GM12801 (cell line): ENCODE measurements around the gene DAPK1.

Experiments
- CTCF ChIP-seq: IDR thresholded peaks from one replicate; pipeline ENCODE4 v1.5.1; 2011; ENCODE audit warnings: control low read depth; ENCODE audit not compliant: insufficient read length; ENCODE audit errors: extremely low read depth

DAPK1 gene

GRCh38 chr9:87520172-87520683 is 22.6 kb downstream of the DAPK1 start:
- TF ChIP-seq CTCF, result no peak

DNA sequence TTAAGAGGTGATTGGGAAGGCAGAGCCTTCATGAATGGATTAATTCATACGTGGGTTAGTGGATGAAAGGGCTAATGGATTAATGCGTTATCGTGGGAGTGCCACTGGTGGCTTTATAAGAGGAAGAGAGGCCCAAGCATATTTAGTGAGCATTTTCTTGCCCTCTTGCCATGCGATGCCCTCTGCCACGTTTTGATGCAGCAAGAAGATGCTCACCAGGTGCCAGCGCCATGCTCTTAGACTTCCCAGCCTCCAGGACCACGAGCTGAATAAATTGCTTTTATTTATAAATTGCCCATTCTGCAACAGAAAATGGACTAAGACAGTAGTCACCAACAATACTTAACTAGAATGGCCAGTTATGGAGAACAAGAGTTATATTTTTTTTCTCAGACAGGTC is 24.2 kb downstream of the DAPK1 start:
- no peak for TF ChIP-seq CTCF

- no peak for TF ChIP-seq CTCF
Measured at GRCh38 chr9:87524061-87524460, 26.4 kb downstream of the DAPK1 start.

DNA sequence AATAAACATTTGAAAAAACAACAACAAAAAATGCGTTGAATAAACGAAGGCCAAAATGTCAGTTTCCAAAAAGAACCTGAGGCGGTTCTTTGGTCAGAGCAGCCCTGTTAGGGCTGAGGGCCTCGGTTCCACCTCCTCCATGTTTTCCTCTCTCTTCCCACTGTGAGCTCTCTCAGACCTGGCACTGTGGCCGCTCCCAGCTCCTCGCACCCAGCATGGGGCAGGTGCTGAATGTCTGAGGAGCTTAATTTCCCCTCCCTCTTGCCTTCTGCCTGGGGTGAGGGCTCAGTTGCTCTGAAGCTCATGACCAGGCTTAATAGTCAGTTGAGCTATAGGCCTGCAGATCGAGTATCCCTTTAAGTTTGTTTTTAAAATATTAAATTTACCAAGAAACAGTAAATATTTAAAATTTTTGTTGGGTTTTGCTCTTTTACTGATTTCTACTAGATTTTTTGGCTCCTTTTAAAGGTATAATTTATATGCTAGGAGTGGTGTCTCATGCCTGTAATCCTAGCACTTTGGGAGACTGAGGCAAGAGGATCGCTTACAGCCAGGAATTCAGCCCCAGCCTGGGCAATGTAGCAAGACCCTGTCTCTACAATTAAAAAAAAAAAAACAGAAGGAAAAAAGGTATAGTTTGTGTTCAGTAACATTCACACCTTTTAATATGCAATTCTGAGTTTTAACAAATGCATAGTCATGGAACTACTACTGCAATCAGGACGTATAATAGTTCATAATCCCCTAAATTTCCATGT is 28.1 kb downstream of the DAPK1 start:
- TF ChIP-seq CTCF, result no peak

GRCh38 chr9:87527211-87527916 is 29.7 kb downstream of the DAPK1 start:
- TF ChIP-seq CTCF, result no peak

- TF ChIP-seq CTCF, result no peak
Measured at GRCh38 chr9:87528969-87529368, 31.3 kb downstream of the DAPK1 start.

- TF ChIP-seq CTCF, result no peak
Measured at GRCh38 chr9:87529671-87530070, 32.0 kb downstream of the DAPK1 start.
